Activated CD4-positive, alpha-beta memory T cell treated with anti-CD3 and anti-CD28 coated beads, Interleukin-2, amount 10 ng/mL, durations not matched to agents 7 days and 5 days (primary cell): ENCODE results near the gene YLPM1. TPM values are rescaled to one million over a fixed set of nuclear protein-coding genes. Genes with fewer than 3 reads are reported as not detected.

Experiments used
- CTCF ChIA-PET: fragments of 350-600 bp; sonication (Branson Sonifier 250); formaldehyde crosslinking; loops from one replicate; lab custom pipeline; 2021; ENCODE audit warnings: antibody characterized with exemption, inconsistent platforms; lab: Charles Lee
- POLR2A ChIA-PET: fragments of 350-600 bp; sonication (Branson Sonifier 250); formaldehyde crosslinking; loops from one replicate; lab custom pipeline; 2021; ENCODE audit warnings: antibody characterized with exemption; lab: Charles Lee
- DNase-seq: peaks from one replicate; pipeline ENCODE4 v3.0.0-alpha.2; 2020
- H3K27ac Mint-ChIP-seq: one replicate; pipeline ENCODE4 v1.8.0; 2021; ENCODE audit warnings: mild to moderate bottlenecking, mixed read lengths
- H3K27me3 Mint-ChIP-seq: one replicate; pipeline ENCODE4 v1.8.0; 2021; ENCODE audit warnings: mixed read lengths
- H3K36me3 Mint-ChIP-seq: one replicate; pipeline ENCODE4 v1.8.0; 2021; ENCODE audit warnings: low read depth, mixed read lengths
- H3K4me1 Mint-ChIP-seq: one replicate; pipeline ENCODE4 v1.8.0; 2021; ENCODE audit warnings: mixed read lengths
- H3K4me3 Mint-ChIP-seq: one replicate; pipeline ENCODE4 v1.8.0; 2021; ENCODE audit warnings: mild to moderate bottlenecking, mixed read lengths
- H3K9me3 Mint-ChIP-seq: one replicate; pipeline ENCODE4 v1.8.0; 2021; ENCODE audit warnings: mixed read lengths
- total RNA-seq, 2 experiments: library from RNA; stranded (reverse); gene quantifications; one replicate each; pipeline ENCODE4 v1.2.3, GENCODE V29; 2021

The YLPM1 gene
- total RNA-seq, 2 experiments from 2014 or later: 52.3 to 55.4 TPM

DNA sequence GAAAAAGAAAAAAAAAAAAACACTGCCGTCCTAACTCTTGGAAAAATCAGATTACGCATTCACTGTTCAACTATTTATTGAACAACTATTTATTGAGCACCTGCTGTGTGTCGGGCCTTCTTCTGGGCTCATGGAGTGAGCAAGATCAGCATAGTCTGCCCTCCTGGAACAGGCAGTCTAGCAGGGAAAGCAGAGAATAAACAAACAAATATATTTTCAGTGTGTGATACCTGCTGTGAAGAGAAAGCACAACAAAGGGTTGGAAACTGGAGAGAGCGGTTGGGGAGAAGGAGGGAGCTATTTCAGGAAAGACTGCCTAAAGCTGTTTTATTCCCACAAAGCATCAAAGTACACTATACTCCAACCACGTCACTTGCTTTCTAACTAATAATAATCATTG lies 102.0 kb downstream of the YLPM1 start:
- ChIA-PET CTCF (interaction anchor here (6.1 to 8.9 kb wide), 2 partner anchors 33 to 40 kb away, joined by 64 to 285 read pairs; no protein-coding TSS in a partner anchor), POLR2A (interaction anchor here (4.9 kb wide), 1 partner anchor 17 kb away, joined by 42 read pairs; the partner anchor contains the start of gene DLST)
- no peak for DNase-seq
- no peaks in the 10 kb centered on the region for H3K9me3 Mint-ChIP-seq
- H3K27ac Mint-ChIP-seq: no peak overlapping the region
- H3K27me3 Mint-ChIP-seq: no peaks in the 10 kb centered on the region
- peaks cover 19% of the 10 kb centered on the region for H3K4me1 Mint-ChIP-seq
- no peaks in the 10 kb centered on the region for H3K36me3 Mint-ChIP-seq
- H3K4me3 Mint-ChIP-seq: no peak overlapping the region

DNA sequence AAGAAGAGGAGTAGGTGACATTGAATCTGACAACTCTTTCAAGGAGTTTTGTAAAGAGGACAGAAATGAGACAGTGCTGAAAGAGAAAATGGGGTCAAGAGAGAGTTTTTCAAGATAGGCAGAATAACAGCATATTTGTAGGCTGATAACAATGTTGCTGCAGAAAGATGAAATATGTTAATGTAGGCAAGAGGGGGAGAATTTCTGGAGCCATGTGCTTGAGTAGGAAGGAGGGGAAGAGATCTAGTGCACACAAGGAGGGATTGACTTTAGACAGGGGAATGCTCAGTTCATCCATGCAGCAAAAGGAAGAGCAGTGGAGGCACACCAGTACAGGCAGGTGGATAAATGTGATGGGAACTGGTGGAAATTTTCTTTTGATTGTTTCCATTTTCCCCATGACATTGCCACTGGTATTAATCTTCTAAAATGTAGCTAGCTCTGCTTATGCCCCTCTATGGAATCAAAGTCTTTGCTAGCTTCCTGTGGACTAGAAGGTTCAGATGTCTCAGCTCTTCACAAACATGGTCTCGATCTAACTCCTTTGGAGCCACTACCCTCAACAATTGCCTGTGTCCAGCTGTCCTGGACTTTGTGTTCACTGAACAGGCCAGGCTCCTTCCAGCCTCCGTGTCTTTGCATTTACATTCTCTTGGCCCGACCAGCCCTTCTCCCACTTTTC lies 103.7 kb downstream of the YLPM1 start:
- H3K27ac Mint-ChIP-seq: no peak overlapping the region
- H3K27me3 Mint-ChIP-seq: no peaks in the 10 kb centered on the region
- no peak overlapping the region for H3K4me3 Mint-ChIP-seq
- H3K9me3 Mint-ChIP-seq: no peaks in the 10 kb centered on the region
- CTCF ChIA-PET: interaction anchor here (1.0 to 5.5 kb wide), 6 partner anchors 14 to 258 kb away, joined by 3 to 53 read pairs (median 5); partner anchors contain the start of gene DLST
- POLR2A ChIA-PET: interaction anchor here (1.9 to 3.2 kb wide), 2 partner anchors 9 to 14 kb away, joined by 7 to 54 read pairs; partner anchors contain the start of genes DLST and PROX2
- peaks cover 19% of the 10 kb centered on the region for H3K4me1 Mint-ChIP-seq
- H3K36me3 Mint-ChIP-seq: no peaks in the 10 kb centered on the region
- DNase-seq: no peak

DNA sequence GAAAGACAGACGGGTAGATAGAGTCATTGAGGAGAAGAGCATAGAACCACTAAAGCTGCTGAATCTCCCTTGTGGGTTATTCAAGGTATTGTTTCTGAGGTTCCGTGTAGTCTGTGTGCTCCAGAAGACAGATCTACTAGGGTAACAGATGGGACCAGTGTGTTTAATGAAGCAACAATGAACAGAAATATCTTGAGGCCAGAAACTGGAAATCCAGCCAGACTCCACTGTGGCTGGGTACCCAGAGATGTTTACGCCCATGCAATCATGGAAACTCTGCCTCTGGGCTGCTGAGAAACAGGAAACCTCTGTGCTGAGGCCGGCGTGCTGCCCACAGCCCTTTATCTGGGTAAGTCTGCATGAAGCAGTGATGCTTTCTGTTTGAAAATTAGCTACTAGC lies 104.6 kb downstream of the YLPM1 start:
- Mint-ChIP-seq H3K4me3 (no peak overlapping the region), H3K36me3 (no peaks in the 10 kb centered on the region)

DNA sequence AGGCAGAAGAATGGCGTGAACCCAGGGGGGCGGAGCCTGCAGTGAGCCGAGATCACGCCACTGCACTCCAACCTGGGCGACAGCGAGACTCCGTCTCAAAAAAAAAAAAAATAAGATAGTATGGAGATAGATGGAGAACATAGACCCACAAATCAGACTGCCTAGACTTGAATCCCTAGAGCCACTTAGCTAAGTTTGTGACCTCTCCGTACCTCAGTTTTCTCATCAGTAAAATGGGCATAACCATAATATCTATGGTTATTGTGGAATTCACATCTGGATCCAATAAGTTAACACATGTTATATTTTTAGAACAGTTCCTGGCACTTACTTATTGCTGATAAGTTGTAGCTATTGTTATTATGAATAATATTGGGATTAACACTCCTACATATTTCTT lies 105.6 kb downstream of the YLPM1 start:
- H3K4me3 Mint-ChIP-seq: no peak overlapping the region
- CTCF ChIA-PET: interaction anchor here (1.4 to 5.5 kb wide), 5 partner anchors 9 to 37 kb away, joined by 4 to 53 read pairs (median 15); partner anchors contain the start of gene DLST
- peaks cover 19% of the 10 kb centered on the region for H3K4me1 Mint-ChIP-seq
- H3K27me3 Mint-ChIP-seq: no peaks in the 10 kb centered on the region
- no peak for DNase-seq
- no peaks in the 10 kb centered on the region for H3K36me3 Mint-ChIP-seq
- no peaks in the 10 kb centered on the region for H3K9me3 Mint-ChIP-seq
- H3K27ac Mint-ChIP-seq: no peak overlapping the region
- POLR2A ChIA-PET: interaction anchor here (0.9 to 3.2 kb wide), 4 partner anchors 13 to 80 kb away, joined by 3 to 54 read pairs (median 4); partner anchors contain the start of gene DLST

More for the DNA sequence above, 104.6 kb downstream of the YLPM1 start:
- Mint-ChIP-seq H3K27me3 (no peaks in the 10 kb centered on the region), H3K9me3 (no peaks in the 10 kb centered on the region), H3K27ac (peak overlapping the region; percentile 55), H3K4me1 (peaks cover 19% of the 10 kb centered on the region)
- DNase-seq: peak; percentile 78
- ChIA-PET POLR2A (interaction anchor here (0.8 to 3.2 kb wide), 6 partner anchors 9 to 81 kb away, joined by 3 to 54 read pairs (median 4); partner anchors contain the start of genes DLST and PROX2), CTCF (interaction anchor here (1.0 to 5.5 kb wide), 10 partner anchors 8 to 259 kb away, joined by 3 to 53 read pairs (median 5); partner anchors contain the start of genes DLST and PROX2)

DNA sequence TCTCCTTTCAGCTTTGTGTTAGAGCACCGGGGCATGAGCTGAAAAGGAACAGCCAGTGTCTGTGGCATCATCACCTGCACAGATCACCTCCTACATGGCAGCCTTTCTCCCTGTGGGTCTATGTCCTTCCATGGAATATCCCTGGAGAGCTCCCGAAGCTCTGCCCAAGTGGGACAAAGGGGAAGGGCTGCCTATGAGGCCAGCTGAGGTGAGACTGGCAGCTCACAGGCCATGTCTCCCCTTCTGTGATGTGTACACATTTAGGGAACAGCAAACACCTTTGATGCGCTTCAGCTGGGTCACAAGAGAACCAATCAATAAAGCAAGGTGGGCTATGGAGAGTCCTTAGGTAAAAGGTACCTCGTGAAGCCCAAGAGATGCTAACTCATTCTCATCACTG lies 108.7 kb downstream of the YLPM1 start:
- POLR2A ChIA-PET: interaction anchor here (1.1 to 4.0 kb wide), 4 partner anchors 9 to 305 kb away, joined by 3 to 26 read pairs (median 7); partner anchors contain the start of genes DLST and TMED10
- no peaks in the 10 kb centered on the region for H3K27me3 Mint-ChIP-seq

DNA sequence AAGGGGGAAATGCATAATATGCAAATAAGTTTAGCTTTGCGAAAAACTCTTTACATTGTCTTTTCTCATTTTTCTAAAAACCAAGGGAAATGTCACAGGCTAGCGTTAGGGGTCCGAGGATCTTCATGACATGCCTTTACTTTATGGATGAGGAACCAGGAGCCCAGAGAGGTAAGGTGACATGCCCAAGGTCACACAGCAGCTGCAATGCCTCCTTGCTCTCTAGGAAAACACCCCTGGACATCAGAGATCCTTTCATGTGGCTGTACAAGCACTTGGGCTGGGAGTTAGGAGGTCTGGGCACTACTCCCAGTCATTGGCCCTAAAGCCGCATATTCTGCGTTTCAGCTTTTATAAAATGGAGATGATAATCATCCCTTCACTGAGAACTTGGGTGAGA lies 112.1 kb downstream of the YLPM1 start:
- H3K36me3 Mint-ChIP-seq: no peaks in the 10 kb centered on the region

More for the DNA sequence above, 108.7 kb downstream of the YLPM1 start:
- H3K9me3 Mint-ChIP-seq: no peaks in the 10 kb centered on the region
- CTCF ChIA-PET: interaction anchor here (0.7 to 9.9 kb wide), 5 partner anchors 9 to 255 kb away, joined by 3 to 115 read pairs (median 5); partner anchors contain the start of genes DLST and NEK9
- H3K27ac Mint-ChIP-seq: no peak overlapping the region
- peaks cover 28% of the 10 kb centered on the region for H3K4me1 Mint-ChIP-seq
- H3K36me3 Mint-ChIP-seq: no peaks in the 10 kb centered on the region
- DNase-seq: no peak
- H3K4me3 Mint-ChIP-seq: no peak overlapping the region

DNA sequence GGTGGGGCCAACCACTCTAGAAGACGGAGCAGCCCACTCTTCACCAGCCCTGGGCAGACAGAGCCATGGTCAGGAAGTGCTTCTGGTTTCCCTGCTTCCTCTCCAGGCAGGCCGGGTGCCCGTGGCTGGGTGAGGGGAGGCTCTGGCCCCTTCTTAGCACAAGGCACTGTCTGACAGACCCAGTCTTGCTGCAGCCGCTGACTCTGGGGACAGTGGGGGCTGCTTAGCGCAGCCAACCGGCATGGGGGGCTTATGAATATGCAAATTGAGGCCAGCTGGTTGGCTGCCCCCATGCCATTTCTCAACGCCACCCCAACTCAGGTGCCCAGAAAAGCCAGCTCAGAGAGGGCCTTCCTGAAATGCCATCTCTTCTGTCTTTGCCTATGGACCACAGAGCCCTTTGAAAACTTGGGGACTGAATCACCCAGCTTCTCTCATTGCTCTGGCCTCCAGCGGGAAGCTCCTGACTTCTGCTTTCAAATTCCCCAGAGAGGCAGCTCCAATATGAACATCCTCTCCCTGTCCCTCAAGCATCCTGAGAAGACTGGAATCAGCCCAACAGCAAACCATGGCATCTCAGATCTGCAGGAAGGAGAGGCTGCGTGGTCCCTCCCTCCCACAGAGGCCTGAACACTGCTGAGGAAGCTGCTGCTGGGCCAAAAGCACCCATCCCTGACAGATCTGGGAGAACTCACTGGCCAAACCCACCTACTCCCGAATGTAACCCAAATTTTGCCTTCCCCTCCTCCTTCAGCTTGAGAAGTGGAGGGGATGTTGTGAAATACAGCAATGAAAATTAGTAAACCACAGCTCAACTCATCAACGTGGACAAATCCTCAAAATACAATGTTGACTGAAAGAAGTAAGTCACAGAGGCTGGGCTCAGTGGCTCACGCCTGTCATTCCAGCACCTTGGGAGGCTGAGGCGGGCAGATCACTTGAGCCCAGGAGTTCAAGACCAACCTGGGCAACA lies 113.1 kb downstream of the YLPM1 start, which contains the start of gene PROX2:
Gene PROX2, minus strand, starts transcription at position 205 of the 973 bp plus-strand sequence. CDS start 12,311 bp downstream, outside the sequence.
- POLR2A ChIA-PET: interaction anchor here (1.1 to 1.7 kb wide), 5 partner anchors 9 to 127 kb away, joined by 3 to 7 read pairs (median 4); partner anchors contain the start of gene EIF2B2
- DNase-seq: peak; percentile 24
- peak within 1 kb of the TSS; percentile 7 for H3K27ac Mint-ChIP-seq
- no peak within 1 kb of the TSS for H3K4me3 Mint-ChIP-seq
- H3K9me3 Mint-ChIP-seq: no peaks in the 10 kb centered on the region
- H3K27me3 Mint-ChIP-seq: no peaks in the 10 kb centered on the region
- H3K4me1 Mint-ChIP-seq: peaks cover 32% of the 10 kb centered on the region
- H3K36me3 Mint-ChIP-seq: no peaks in the 10 kb centered on the region
- CTCF ChIA-PET: interaction anchor here (1.2 to 9.9 kb wide), 7 partner anchors 8 to 188 kb away, joined by 3 to 115 read pairs (median 6); partner anchors contain the start of gene ACYP1

More for the DNA sequence above, 112.1 kb downstream of the YLPM1 start:
- POLR2A ChIA-PET: no interaction called here
- no peaks in the 10 kb centered on the region for H3K9me3 Mint-ChIP-seq
- DNase-seq: no peak
- H3K27me3 Mint-ChIP-seq: no peaks in the 10 kb centered on the region
- CTCF ChIA-PET: interaction anchor here (0.8 to 9.9 kb wide), 8 partner anchors 14 to 267 kb away, joined by 3 to 115 read pairs (median 3); no protein-coding TSS in a partner anchor
- H3K27ac Mint-ChIP-seq: no peak overlapping the region
- H3K4me1 Mint-ChIP-seq: peaks cover 23% of the 10 kb centered on the region
- no peak overlapping the region for H3K4me3 Mint-ChIP-seq

DNA sequence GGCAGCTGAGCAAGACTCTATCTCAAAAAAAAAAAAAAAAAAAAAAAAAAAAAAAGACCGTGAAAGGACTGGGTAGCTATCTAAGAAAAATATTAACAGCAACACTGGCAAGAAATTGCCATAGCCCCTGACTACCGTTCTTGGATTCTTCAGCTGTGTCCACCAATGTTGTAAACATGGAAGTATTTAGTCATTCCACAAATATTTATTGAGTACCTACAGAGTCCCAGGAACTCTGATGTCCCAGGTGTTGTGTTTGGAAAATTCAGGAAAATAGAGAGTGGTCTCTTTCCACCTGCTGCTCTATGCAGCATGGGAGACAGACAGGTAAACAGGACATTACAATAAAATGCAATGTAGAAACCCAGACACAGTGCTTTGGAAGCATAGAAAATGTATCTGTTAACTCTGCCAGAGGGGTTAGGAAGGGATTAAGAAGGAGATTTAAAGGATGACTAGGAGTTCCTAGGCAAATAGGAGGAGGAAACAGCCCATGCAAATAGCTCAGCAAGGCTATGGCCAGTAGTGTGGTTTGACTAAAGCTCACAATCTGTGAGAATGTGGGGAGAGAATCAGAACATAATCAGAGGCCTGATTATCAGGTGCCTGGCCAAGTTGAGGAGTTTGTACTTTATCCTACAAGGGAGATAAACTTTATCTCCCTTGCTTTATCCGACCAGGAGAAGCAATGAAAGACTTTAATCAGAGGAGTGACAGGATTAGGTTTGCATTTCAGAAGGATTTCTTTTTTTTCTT lies 116.5 kb downstream of the YLPM1 start:
- DNase-seq: no peak
- H3K27ac Mint-ChIP-seq: no peak overlapping the region
- peak overlapping the region; percentile 0 for H3K4me3 Mint-ChIP-seq
- H3K27me3 Mint-ChIP-seq: no peaks in the 10 kb centered on the region
- no peaks in the 10 kb centered on the region for H3K9me3 Mint-ChIP-seq
- POLR2A ChIA-PET: interaction anchor here (4.1 to 5.3 kb wide), 2 partner anchors 12 to 27 kb away, joined by 34 to 54 read pairs; no protein-coding TSS in a partner anchor
- peaks cover 23% of the 10 kb centered on the region for H3K36me3 Mint-ChIP-seq
- CTCF ChIA-PET: interaction anchor here (0.6 to 9.9 kb wide), 7 partner anchors 10 to 251 kb away, joined by 3 to 115 read pairs (median 4); no protein-coding TSS in a partner anchor
- H3K4me1 Mint-ChIP-seq: peaks cover 56% of the 10 kb centered on the region

DNA sequence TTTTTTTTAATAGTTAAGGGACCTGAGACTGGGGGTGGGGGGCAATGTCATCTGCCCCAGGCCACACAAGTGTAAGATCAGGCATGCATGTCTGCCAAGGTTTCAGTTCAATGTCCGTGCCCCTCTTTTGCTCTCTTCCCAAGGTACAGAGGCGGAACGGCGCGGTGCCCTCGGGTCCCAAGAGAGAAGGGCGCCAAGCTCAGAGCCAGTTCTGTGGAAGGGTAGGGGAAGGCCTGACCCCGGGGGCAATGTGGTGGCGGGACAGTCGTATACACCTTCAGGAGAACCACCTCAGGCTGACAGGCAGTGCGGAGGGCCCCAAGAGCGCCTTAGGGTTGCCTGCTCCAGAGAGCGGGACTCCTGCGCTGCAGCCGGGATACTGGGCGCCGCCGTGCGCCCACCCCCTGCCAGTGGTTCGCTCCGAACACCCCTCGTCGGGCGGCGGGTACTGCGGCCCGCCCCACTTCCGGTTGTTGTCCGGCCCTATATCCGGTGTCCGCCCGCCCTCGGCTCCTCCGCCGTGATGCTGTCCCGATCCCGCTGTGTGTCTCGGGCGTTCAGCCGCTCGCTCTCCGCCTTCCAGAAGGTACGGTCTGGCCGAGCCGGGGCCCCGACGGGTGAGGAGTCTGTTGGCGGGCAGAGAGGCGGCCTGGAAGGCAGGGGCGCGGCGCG lies 118.5 kb downstream of the YLPM1 start, which contains the start of gene DLST:
Gene DLST, plus strand, starts transcription at position 486 of the 672 bp plus-strand sequence. Its CDS starts 38 bp downstream, at position 524.
- Mint-ChIP-seq H3K27ac (peak within 1 kb of the TSS; percentile 92), H3K4me3 (peak within 1 kb of the TSS; percentile 91), H3K9me3 (no peaks in the 10 kb centered on the region), H3K36me3 (peaks cover 41% of the 10 kb centered on the region), H3K27me3 (no peaks in the 10 kb centered on the region), H3K4me1 (peaks cover 61% of the 10 kb centered on the region)
- peak; percentile 87 for DNase-seq
- CTCF ChIA-PET: interaction anchor here (0.9 to 6.6 kb wide), 8 partner anchors 12 to 271 kb away, joined by 3 to 53 read pairs (median 8); partner anchors contain the start of gene YLPM1
- POLR2A ChIA-PET: interaction anchor here (0.6 to 5.3 kb wide), 22 partner anchors 9 to 1117 kb away, joined by 3 to 54 read pairs (median 4); partner anchors contain the start of genes ACYP1, EIF2B2, NEK9 and RPS6KL1

DNA sequence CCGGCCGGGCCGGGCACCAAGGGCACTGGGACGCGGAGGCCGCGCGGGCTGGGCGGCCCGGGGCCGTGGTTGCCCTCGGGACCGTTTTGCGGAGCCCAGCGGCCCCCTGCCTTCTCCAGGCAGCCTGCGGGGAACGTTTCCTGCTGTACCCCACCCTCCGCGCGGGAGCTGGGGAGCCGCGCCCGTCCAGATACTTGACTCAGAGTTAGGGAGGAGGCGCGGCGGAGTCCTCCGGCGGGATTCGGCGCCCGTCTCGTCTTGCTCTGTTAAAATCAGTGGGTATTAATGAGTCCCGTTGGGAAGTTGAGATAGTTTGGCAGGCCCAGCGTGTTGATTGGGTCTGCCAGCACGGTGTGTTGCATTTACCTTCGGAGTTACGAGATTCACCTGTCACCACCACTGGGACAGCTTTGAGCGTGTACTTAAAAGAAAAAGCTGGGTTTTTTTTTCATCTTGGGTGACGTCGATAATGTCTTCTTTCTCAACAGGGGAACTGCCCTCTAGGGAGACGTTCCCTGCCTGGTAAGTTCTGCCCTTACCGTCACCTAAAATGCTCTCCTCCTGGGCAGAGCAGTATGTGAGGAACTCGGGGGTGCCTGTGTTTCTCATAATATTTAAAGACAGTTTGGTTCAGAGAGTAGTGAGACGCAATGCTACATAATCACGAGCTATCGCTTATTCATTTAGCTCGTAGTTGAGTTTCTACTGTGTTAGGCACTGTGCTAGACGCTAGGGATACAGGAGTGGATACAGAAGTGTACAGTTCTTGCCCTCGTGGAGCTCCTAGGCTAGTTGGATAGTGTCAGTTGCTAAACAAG lies 119.2 kb downstream of the YLPM1 start:
- Mint-ChIP-seq H3K27me3 (no peaks in the 10 kb centered on the region), H3K4me1 (peaks cover 62% of the 10 kb centered on the region), H3K9me3 (no peaks in the 10 kb centered on the region), H3K36me3 (peaks cover 42% of the 10 kb centered on the region), H3K27ac (peak overlapping the region; percentile 92), H3K4me3 (peak overlapping the region; percentile 91)
- peak; percentile 66 for DNase-seq
- CTCF ChIA-PET: interaction anchor here (1.0 to 6.6 kb wide), 10 partner anchors 9 to 413 kb away, joined by 3 to 53 read pairs (median 6); no protein-coding TSS in a partner anchor
- POLR2A ChIA-PET: interaction anchor here (0.7 to 5.3 kb wide), 26 partner anchors 10 to 1116 kb away, joined by 3 to 54 read pairs (median 4); partner anchors contain the start of genes ACYP1, EIF2B2, LTBP2 and NEK9
